K562 (cell line): ENCODE results near the gene CDCA7L. TPM values are rescaled to one million over a fixed set of nuclear protein-coding genes. Genes with fewer than 3 reads are reported as not detected.

Experiments used
- ATAC-seq: fragments of 200-7000 bp; cut with Tn5 transposase; 3 replicates; pipeline ENCODE4 v1.9.1; 2020; ENCODE audit warnings: moderate library complexity
- BruUV-seq: library from RNA; stranded (reverse); fragments of 400-500 nt; replicated peaks from 2 replicates; lab custom pipeline; 2021; lab: Mats Ljungman, UMichigan
- CTCF ChIA-PET: fragments of 300-600 bp; formaldehyde crosslinking; extraction: SDS; loops from one replicate; lab custom pipeline; 2021; ENCODE audit warnings: low intra/inter-chr PET ratio; lab: Yijun Ruan, JAX
- POLR2A ChIA-PET: fragments of 300-600, 350-650 bp; sonication (Branson Sonifier 250); formaldehyde crosslinking; extraction: SDS; loops from one replicate; lab custom pipeline; 2021; ENCODE audit warnings: antibody characterized with exemption, inconsistent platforms; lab: Yijun Ruan, JAX
- DNase-seq, 4 experiments: peaks; one replicate each; pipeline versions ENCODE4 v3.0.0 to v3.0.0-alpha.2; 2011 to 2018; ENCODE audit warnings: low spot score in 3 of 4, mixed read lengths in 3 of 4; ENCODE audit errors: extremely low read depth in 1 of 4
- FAIRE-seq: peaks from 2 replicates; lab custom pipeline; 2011; peaks lifted over from hg19 to GRCh38; lab: Jason Lieb, UNC
- H2AFZ ChIP-seq: 2 replicates; pipeline ENCODE4 v1.6.0; 2011; ENCODE audit warnings: low read depth, low read length, control low read depth, inconsistent platforms
- H3K27ac ChIP-seq: fragments of 200-600 bp; 3 replicates; pipeline ENCODE4 v1.8.0; 2011; ENCODE audit warnings: low read depth, mild to moderate bottlenecking, control low read depth, inconsistent platforms, low read length, moderate library complexity, mixed read lengths; ENCODE audit errors: extremely low read depth
- H3K27me3 ChIP-seq, 2 experiments: fragments of 300-600 bp in 1 of 2; 2 replicates in 1 of 2; 3 replicates in 1 of 2; pipeline versions ENCODE4 v1.6.0 to v1.8.0; 2011; ENCODE audit warnings: inconsistent platforms in 2 of 2, low read length in 2 of 2, mild to moderate bottlenecking in 1 of 2, mixed read lengths in 1 of 2, moderate library complexity in 1 of 2; ENCODE audit not compliant: control insufficient read depth in 2 of 2, insufficient read depth in 2 of 2
- H3K36me3 ChIP-seq: fragments of 300-600 bp; 3 replicates; pipeline ENCODE4 v1.8.0; 2011; ENCODE audit warnings: mild to moderate bottlenecking, low read length, inconsistent platforms; ENCODE audit not compliant: control insufficient read depth, insufficient read depth
- H3K4me1 ChIP-seq, 2 experiments: fragments of 200-600 bp in 1 of 2; replicated peaks in 1 of 2; 2 replicates in 1 of 2; 3 replicates in 1 of 2; pipeline versions ENCODE4 v1.5.1 to v1.8.0; 2011; ENCODE audit warnings: inconsistent platforms in 2 of 2, low read length in 2 of 2, mild to moderate bottlenecking in 1 of 2, mixed read lengths in 1 of 2, moderate library complexity in 1 of 2; ENCODE audit not compliant: control insufficient read depth in 2 of 2, insufficient read depth in 2 of 2
- H3K4me2 ChIP-seq: 2 replicates; pipeline ENCODE4 v1.6.1; 2011; ENCODE audit warnings: low read length, control low read depth, inconsistent platforms, mixed read lengths; ENCODE audit not compliant: insufficient read depth
- H3K4me3 ChIP-seq: fragments of 200-600 bp; sonication (generic), shearing (Covaris generic); 2 replicates; pipeline ENCODE4 v1.5.1; 2016; ENCODE audit warnings: control low read depth, inconsistent platforms
- H3K79me2 ChIP-seq: fragments of 200-600 bp; 3 replicates; pipeline ENCODE4 v1.8.0; 2011; ENCODE audit warnings: low read length, inconsistent platforms; ENCODE audit not compliant: control insufficient read depth, insufficient read depth
- H3K9ac ChIP-seq, 2 experiments: 2 replicates each; pipeline versions ENCODE4 v1.6.0 to v1.6.1; 2011; ENCODE audit warnings: low read depth in 2 of 2, low read length in 2 of 2, control low read depth in 1 of 2, inconsistent platforms in 1 of 2, mild to moderate bottlenecking in 1 of 2, mixed read lengths in 1 of 2; ENCODE audit not compliant: insufficient read depth in 1 of 2
- H3K9me1 ChIP-seq: one replicate; pipeline ENCODE4 v1.6.0; 2011; ENCODE audit warnings: inconsistent platforms, mild to moderate bottlenecking, low read length, moderate library complexity; ENCODE audit not compliant: control insufficient read depth, insufficient read depth
- H3K9me3 ChIP-seq: replicated peaks from 2 replicates; pipeline ENCODE4 v1.5.1; 2011; ENCODE audit warnings: low read depth, low read length, inconsistent platforms; ENCODE audit not compliant: control insufficient read depth, insufficient read depth
- H4K20me1 ChIP-seq: replicated peaks from 2 replicates; pipeline ENCODE4 v1.6.1; 2011; ENCODE audit warnings: low read length, inconsistent platforms, mixed read lengths; ENCODE audit not compliant: control insufficient read depth, insufficient read depth
- ATF2 ChIP-seq: sonication (generic); formaldehyde crosslinking; IDR thresholded peaks from 2 replicates; pipeline ENCODE4 v1.8.1; 2022; ENCODE audit warnings: missing genetic modification reagents
- KAT2B ChIP-seq: IDR thresholded peaks from one replicate; pipeline ENCODE4 v1.6.1; 2012; ENCODE audit warnings: low read depth, mild to moderate bottlenecking, control low read depth, inconsistent platforms, low read length, moderate library complexity
- RFX1 ChIP-seq: fragments of 450-650 bp; IDR thresholded peaks from 2 replicates; pipeline ENCODE4 v1.6.1; 2016; ENCODE audit warnings: mild to moderate bottlenecking, moderate library complexity
- TCF7 ChIP-seq: sonication (generic); IDR thresholded peaks from 2 replicates; pipeline ENCODE4 v1.6.1; 2016; ENCODE audit warnings: antibody characterized with exemption, borderline replicate concordance
- ZNF41 ChIP-seq: fragments of 250-450 bp; sonication (Bioruptor Pico); conservative IDR thresholded peaks from 2 replicates; pipeline ENCODE4 v1.4.0; 2020; ENCODE audit warnings: mild to moderate bottlenecking
- WGBS: fragments of 100-300 bp; shearing (Covaris generic); methylation state at CpG from one replicate; pipeline ENCODE4 v1.1.6; 2016; ENCODE audit warnings: low coverage, mixed read lengths; ENCODE audit not compliant: insufficient coverage; ENCODE audit errors: missing lambda C conversion rate; 5-methylcytosine and 5-hydroxymethylcytosine counted together
- in situ Hi-C: fragments of 300-500 bp; cut with MboI; formaldehyde crosslinking; loops from 4 replicates; pipeline ENCODE4 v1.15.0; 2018; ENCODE audit warnings: inconsistent platforms, mixed read lengths
- intact Hi-C: fragments of 100-400 bp; cut with micrococcal nuclease; formaldehyde crosslinking; loops from 2 replicates; pipeline ENCODE4 v1.14.2; 2022
- polyA plus RNA-seq, 8 experiments: library from polyadenylated mRNA; depleted of rRNA in 4 of 8; stranded (reverse) in 5 of 8; unstranded in 3 of 8; fragments of >200 nt; fragmentation: Nextera tagmentation in 2 of 8; fragmentation: Illumina TruSeq in 1 of 8; extraction: Ambion mirVana in 2 of 8; extraction: Trizol in 1 of 8; gene quantifications; 2 replicates each; pipeline versions ENCODE4 v1.2.1 to v1.2.3, GENCODE V29; 2011 to 2014; ENCODE audit warnings: inconsistent platforms in 1 of 8, missing spikeins in 1 of 8
- total RNA-seq, 7 experiments: library from RNA; depleted of rRNA in 6 of 7; stranded (reverse); fragments of >200 nt in 6 of 7; fragmentation: Illumina TruSeq in 2 of 7; extraction: Trizol in 2 of 7; gene quantifications; 2 replicates each; pipeline versions ENCODE4 v1.2.1 to v1.2.3, GENCODE V29; 2011 to 2021; ENCODE audit warnings: low replicate concordance in 1 of 7

Gene CDCA7L
- total and polyA plus RNA-seq, 9 of the 15 experiments (the other 6 are each of a cell fraction or from before 2014, with no cell fraction given): 1.9 to 32.4 (median 3.1) TPM

- no peak for TF ChIP-seq KAT2B
- no peak for TF ChIP-seq ATF2 (CRISPR knock-in tag)
- no peak for TF ChIP-seq TCF7
Observed at GRCh38 chr7:21918216-21918615, 27.5 kb downstream of the CDCA7L start (continued).

GRCh38 chr7:21916629-21917028 lies 29.1 kb downstream of the CDCA7L start:
- POLR2A ChIA-PET: no interaction called here
- Histone ChIP-seq H3K4me3 (no peak overlapping the region), H3K9me1 (no peaks in the 10 kb centered on the region), H3K4me2 (no peak overlapping the region), H3K27me3 (peaks cover 0 to 4% of the 10 kb centered on the region in 2 experiments; a peak in 2 of 5 replicates), H4K20me1 (no peaks in the 10 kb centered on the region), H3K79me2 (no peaks in the 10 kb centered on the region), H3K9me3 (no peaks in the 10 kb centered on the region), H3K27ac (no peak overlapping the region), H3K9ac (no peak overlapping the region), H3K36me3 (no peaks in the 10 kb centered on the region), H3K4me1 (no peaks in the 10 kb centered on the region), H2AFZ (no peak overlapping the region)
- intact Hi-C loops: no loop called here
- ATAC-seq (no peak), FAIRE-seq (no peak), DNase-seq (no peak)
- in situ Hi-C loops: no loop called here
- BruUV-seq: no TSS peak
- CTCF ChIA-PET: no interaction called here
- WGBS: 1% methylated on average over 5 of the region's 5 CpGs
- TF ChIP-seq RFX1 (peak; percentile 29; the same call in 1 of the 2 replicates), ZNF41 (no peak)
